HCT116 (cell line): Measurements from ENCODE around the gene IMMP2L. TPM values are rescaled to one million over a fixed set of nuclear protein-coding genes. Genes with fewer than 3 reads are reported as not detected.

Source experiments
- ATAC-seq: fragments of 200-7000 bp; cut with Tn5 transposase; 2 replicates; pipeline ENCODE4 v1.9.1; 2020; ENCODE audit warnings: mild to moderate bottlenecking, moderate library complexity
- BruUV-seq: library from RNA; stranded (reverse); fragments of 400-500 nt; replicated peaks from 2 replicates; lab custom pipeline; 2021; lab: Mats Ljungman, UMichigan
- CTCF ChIA-PET: fragments of 300-600 bp; sonication (Branson Sonifier 250); formaldehyde crosslinking; loops from one replicate; lab custom pipeline; 2021; ENCODE audit warnings: antibody characterized with exemption; lab: Charles Lee
- POLR2A ChIA-PET: fragments of 300-600, 350-600 bp; sonication (Branson Sonifier 250); formaldehyde crosslinking; loops from one replicate; lab custom pipeline; 2021; ENCODE audit warnings: antibody characterized with exemption; lab: Charles Lee
- RAD21 ChIA-PET, 2 experiments: fragments of 300-600 bp; sonication (Branson Sonifier 250); formaldehyde crosslinking; loops; one replicate each; lab custom pipeline; 2023; ENCODE audit warnings: low total read pairs in 2 of 2; ENCODE audit not compliant: uncharacterized antibody in 2 of 2, unreplicated experiment in 2 of 2, low non-redundant PET in 1 of 2; lab: Charles Lee
- DNase-seq: peaks from one replicate; pipeline ENCODE4 v3.0.0-alpha.2; 2010; ENCODE audit warnings: low read depth, low spot score
- H2AFZ ChIP-seq: fragments of 200-600 bp; shearing (Covaris generic), sonication (generic); 2 replicates; pipeline ENCODE4 v1.6.1; 2017; ENCODE audit warnings: low read depth, mixed run types, mixed read lengths, antibody characterized with exemption, low read length; ENCODE audit not compliant: poor library complexity, severe bottlenecking
- H3K27ac ChIP-seq: 2 replicates; pipeline ENCODE4 v1.5.1; 2012; ENCODE audit warnings: low read depth, low read length
- H3K27me3 ChIP-seq: fragments of 200-600 bp; sonication (generic); 2 replicates; pipeline ENCODE4 v1.6.1; 2016; ENCODE audit warnings: mixed run types, low read length, mixed read lengths; ENCODE audit not compliant: insufficient read depth
- H3K36me3 ChIP-seq, 2 experiments: fragments of 200-500 bp in 1 of 2; fragments of 200-600 bp in 1 of 2; sonication (Bioruptor generic) in 1 of 2; sonication (generic) in 1 of 2; 2 replicates each; pipeline versions ENCODE4 v1.5.1 to v1.6.1; 2014 to 2016; ENCODE audit warnings: low read length in 2 of 2, inconsistent platforms in 1 of 2, mixed read lengths in 1 of 2, mixed run types in 1 of 2; ENCODE audit not compliant: insufficient read depth in 2 of 2, control insufficient read depth in 1 of 2
- H3K4me1 ChIP-seq, 2 experiments: fragments of 200-600 bp in 1 of 2; sonication (generic) in 1 of 2; 2 replicates each; pipeline versions ENCODE4 v1.5.1 to v1.6.1; 2012 to 2017; ENCODE audit warnings: low read length in 2 of 2, inconsistent platforms in 1 of 2, mild to moderate bottlenecking in 1 of 2, mixed read lengths in 1 of 2, mixed run types in 1 of 2, moderate library complexity in 1 of 2; ENCODE audit not compliant: insufficient read depth in 2 of 2, control insufficient read depth in 1 of 2
- H3K4me2 ChIP-seq: fragments of 200-600 bp; sonication (generic); 2 replicates; pipeline ENCODE4 v1.6.1; 2017; ENCODE audit warnings: mixed run types, low read length, mixed read lengths
- H3K4me3 ChIP-seq, 2 experiments: fragments of 200-600 bp in 1 of 2; sonication (generic) in 1 of 2; replicated peaks in 1 of 2; 2 replicates each; pipeline ENCODE4 v1.5.1; 2011 to 2016; ENCODE audit warnings: low read length in 2 of 2, control low read depth in 1 of 2, low read depth in 1 of 2, mild to moderate bottlenecking in 1 of 2, mixed read lengths in 1 of 2, mixed run types in 1 of 2
- H3K79me2 ChIP-seq: fragments of 200-600 bp; sonication (generic); 2 replicates; pipeline ENCODE4 v1.6.1; 2017; ENCODE audit warnings: mild to moderate bottlenecking, mixed run types, low read length, moderate library complexity, mixed read lengths; ENCODE audit not compliant: insufficient read depth
- H3K9ac ChIP-seq: fragments of 200-600 bp; sonication (generic); 2 replicates; pipeline ENCODE4 v1.6.1; 2016; ENCODE audit warnings: low read length, mixed read lengths
- H3K9me2 ChIP-seq: fragments of 200-600 bp; sonication (generic), shearing (Covaris generic); 2 replicates; pipeline ENCODE4 v1.6.1; 2017; ENCODE audit warnings: mixed run types, mild to moderate bottlenecking, moderate library complexity; ENCODE audit not compliant: insufficient read depth
- H3K9me3 ChIP-seq, 2 experiments: fragments of 200-500 bp in 1 of 2; fragments of 200-600 bp in 1 of 2; sonication (Bioruptor generic) in 1 of 2; sonication (generic) in 1 of 2; 2 replicates each; pipeline ENCODE4 v1.6.1; 2014 to 2017; ENCODE audit warnings: low read length in 2 of 2, mixed read lengths in 2 of 2, inconsistent platforms in 1 of 2, low read depth in 1 of 2, mild to moderate bottlenecking in 1 of 2, mixed run types in 1 of 2, moderate library complexity in 1 of 2; ENCODE audit not compliant: control insufficient read depth in 1 of 2, insufficient read depth in 1 of 2
- H4K20me1 ChIP-seq: fragments of 200-600 bp; sonication (generic), shearing (Covaris generic); 2 replicates; pipeline ENCODE4 v1.6.1; 2017; ENCODE audit warnings: mixed run types, mild to moderate bottlenecking, moderate library complexity; ENCODE audit not compliant: insufficient read depth
- CEBPB ChIP-seq: IDR thresholded peaks from 2 replicates; pipeline ENCODE4 v1.6.1; 2012; ENCODE audit warnings: low read depth
- ELF1 ChIP-seq: IDR thresholded peaks from 2 replicates; pipeline ENCODE4 v1.6.1; 2012; ENCODE audit warnings: low read depth, borderline replicate concordance
- EZH2 ChIP-seq: fragments of 200-600 bp; sonication (generic); IDR thresholded peaks from 2 replicates; pipeline ENCODE4 v1.6.1; 2017; ENCODE audit warnings: antibody characterized with exemption, mixed run types
- EZH2phosphoT487 ChIP-seq: fragments of 200-600 bp; IDR thresholded peaks from 2 replicates; pipeline ENCODE4 v1.6.1; 2018; ENCODE audit warnings: antibody characterized with exemption, borderline replicate concordance
- FOSL1 ChIP-seq: IDR thresholded peaks from 2 replicates; pipeline ENCODE4 v1.6.1; 2012; ENCODE audit warnings: low read depth
- JUND ChIP-seq: IDR thresholded peaks from 2 replicates; pipeline ENCODE4 v1.6.1; 2012
- MAX ChIP-seq: IDR thresholded peaks from 2 replicates; pipeline ENCODE4 v1.6.1; 2012
- POLR2AphosphoS5 ChIP-seq: IDR thresholded peaks from 2 replicates; pipeline ENCODE4 v1.6.1; 2011; ENCODE audit warnings: mild to moderate bottlenecking, low read depth, low read length, moderate library complexity
- SIN3A ChIP-seq: IDR thresholded peaks from 2 replicates; pipeline ENCODE4 v1.6.1; 2012; ENCODE audit warnings: low read depth
- SP1 ChIP-seq: IDR thresholded peaks from 2 replicates; pipeline ENCODE4 v1.6.1; 2012; ENCODE audit warnings: low read depth
- SRF ChIP-seq: IDR thresholded peaks from 2 replicates; pipeline ENCODE4 v1.6.1; 2012; ENCODE audit warnings: low read depth
- TCF7L2 ChIP-seq: IDR thresholded peaks from 2 replicates; pipeline ENCODE4 v1.7.0; 2011; ENCODE audit warnings: borderline replicate concordance, inconsistent platforms; ENCODE audit not compliant: insufficient read depth, insufficient read length; ENCODE audit errors: extremely low read depth
- ZNF274 ChIP-seq: fragments of 200-500 bp; sonication (Bioruptor generic); IDR thresholded peaks from 2 replicates; pipeline ENCODE4 v1.6.1; 2014; ENCODE audit warnings: mild to moderate bottlenecking, low read depth, low read length, inconsistent platforms
- intact Hi-C: fragments of 100-400 bp; cut with micrococcal nuclease; formaldehyde crosslinking; loops from 2 replicates; pipeline ENCODE4 v1.10.0; 2022
- total RNA-seq: library from RNA; stranded (reverse); gene quantifications from one replicate; pipeline ENCODE4 v1.2.1, GENCODE V29; 2021; ENCODE audit not compliant: unreplicated experiment
- TF ChIP-seq, protein P1 (sequence below): IDR thresholded peaks from 2 replicates; pipeline ENCODE4 v1.6.1; 2011; ENCODE audit warnings: mild to moderate bottlenecking, low read length, moderate library complexity; ENCODE audit not compliant: insufficient replicate concordance; ENCODE audit errors: extremely low read depth
- TF ChIP-seq, protein P2 (sequence below): IDR thresholded peaks from 2 replicates; pipeline ENCODE4 v1.6.1; 2012; ENCODE audit warnings: low read depth

Gene IMMP2L
- total RNA-seq, 1 experiment from 2014 or later: 21.1 TPM

GRCh38 chr7:110988890-110989501, 573.3 kb downstream of the IMMP2L start:
- Histone ChIP-seq H3K9me3 (no peaks in the 10 kb centered on the region), H3K4me2 (no peak overlapping the region), H2AFZ (no peak overlapping the region), H3K9me2 (no peaks in the 10 kb centered on the region), H3K9ac (no peak overlapping the region), H3K79me2 (no peaks in the 10 kb centered on the region), H3K27ac (no peak overlapping the region), H3K27me3 (no peaks in the 10 kb centered on the region), H3K4me1 (no peaks in the 10 kb centered on the region), H3K36me3 (no peaks in the 10 kb centered on the region), H4K20me1 (no peaks in the 10 kb centered on the region), H3K4me3 (no peak overlapping the region)
- ChIA-PET CTCF (no interaction called here), RAD21 (no interaction called here), POLR2A (no interaction called here)
- intact Hi-C loops: no loop called here
- BruUV-seq: no TSS peak
- DNase-seq (no peak), ATAC-seq (no peak)
- TF ChIP-seq ELF1 (no peak), ZNF274 (no peak), SIN3A (no peak)

DNA sequence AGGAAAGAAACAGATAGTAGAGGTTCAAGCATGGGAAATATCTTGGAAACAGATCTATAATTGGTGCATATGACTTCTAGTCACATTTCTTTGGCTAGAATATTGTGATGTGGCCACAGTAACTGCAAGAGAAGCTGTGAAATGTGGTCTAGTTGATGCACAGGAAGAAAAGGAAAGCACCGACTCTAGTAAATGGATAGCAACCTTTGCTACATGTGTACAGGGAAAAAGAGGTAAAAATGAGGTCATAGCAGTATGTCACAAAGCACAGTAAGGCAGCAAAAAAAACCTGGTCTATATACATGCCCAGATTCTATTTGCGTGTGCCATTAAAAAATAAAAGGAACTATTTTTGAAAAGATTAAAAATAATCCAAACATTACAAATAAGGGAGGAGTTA, 573.9 kb downstream of the IMMP2L start:
- Histone ChIP-seq H3K4me3 (no peak overlapping the region), H3K4me2 (no peak overlapping the region), H4K20me1 (no peaks in the 10 kb centered on the region), H3K79me2 (no peaks in the 10 kb centered on the region), H3K36me3 (no peaks in the 10 kb centered on the region)
- no peak for ATAC-seq
- CTCF ChIA-PET: no interaction called here
- TF ChIP-seq JUND (no peak), ZNF274 (no peak), EZH2phosphoT487 (no peak), SP1 (no peak), EZH2 (no peak), FOSL1 (no peak), CEBPB (no peak), TCF7L2 (no peak), POLR2AphosphoS5 (no peak), MAX (no peak), SRF (no peak)
- TF ChIP-seq, protein P1, sequence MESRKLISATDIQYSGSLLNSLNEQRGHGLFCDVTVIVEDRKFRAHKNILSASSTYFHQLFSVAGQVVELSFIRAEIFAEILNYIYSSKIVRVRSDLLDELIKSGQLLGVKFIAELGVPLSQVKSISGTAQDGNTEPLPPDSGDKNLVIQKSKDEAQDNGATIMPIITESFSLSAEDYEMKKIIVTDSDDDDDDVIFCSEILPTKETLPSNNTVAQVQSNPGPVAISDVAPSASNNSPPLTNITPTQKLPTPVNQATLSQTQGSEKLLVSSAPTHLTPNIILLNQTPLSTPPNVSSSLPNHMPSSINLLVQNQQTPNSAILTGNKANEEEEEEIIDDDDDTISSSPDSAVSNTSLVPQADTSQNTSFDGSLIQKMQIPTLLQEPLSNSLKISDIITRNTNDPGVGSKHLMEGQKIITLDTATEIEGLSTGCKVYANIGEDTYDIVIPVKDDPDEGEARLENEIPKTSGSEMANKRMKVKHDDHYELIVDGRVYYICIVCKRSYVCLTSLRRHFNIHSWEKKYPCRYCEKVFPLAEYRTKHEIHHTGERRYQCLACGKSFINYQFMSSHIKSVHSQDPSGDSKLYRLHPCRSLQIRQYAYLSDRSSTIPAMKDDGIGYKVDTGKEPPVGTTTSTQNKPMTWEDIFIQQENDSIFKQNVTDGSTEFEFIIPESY: no peak
- TF ChIP-seq, protein P2, sequence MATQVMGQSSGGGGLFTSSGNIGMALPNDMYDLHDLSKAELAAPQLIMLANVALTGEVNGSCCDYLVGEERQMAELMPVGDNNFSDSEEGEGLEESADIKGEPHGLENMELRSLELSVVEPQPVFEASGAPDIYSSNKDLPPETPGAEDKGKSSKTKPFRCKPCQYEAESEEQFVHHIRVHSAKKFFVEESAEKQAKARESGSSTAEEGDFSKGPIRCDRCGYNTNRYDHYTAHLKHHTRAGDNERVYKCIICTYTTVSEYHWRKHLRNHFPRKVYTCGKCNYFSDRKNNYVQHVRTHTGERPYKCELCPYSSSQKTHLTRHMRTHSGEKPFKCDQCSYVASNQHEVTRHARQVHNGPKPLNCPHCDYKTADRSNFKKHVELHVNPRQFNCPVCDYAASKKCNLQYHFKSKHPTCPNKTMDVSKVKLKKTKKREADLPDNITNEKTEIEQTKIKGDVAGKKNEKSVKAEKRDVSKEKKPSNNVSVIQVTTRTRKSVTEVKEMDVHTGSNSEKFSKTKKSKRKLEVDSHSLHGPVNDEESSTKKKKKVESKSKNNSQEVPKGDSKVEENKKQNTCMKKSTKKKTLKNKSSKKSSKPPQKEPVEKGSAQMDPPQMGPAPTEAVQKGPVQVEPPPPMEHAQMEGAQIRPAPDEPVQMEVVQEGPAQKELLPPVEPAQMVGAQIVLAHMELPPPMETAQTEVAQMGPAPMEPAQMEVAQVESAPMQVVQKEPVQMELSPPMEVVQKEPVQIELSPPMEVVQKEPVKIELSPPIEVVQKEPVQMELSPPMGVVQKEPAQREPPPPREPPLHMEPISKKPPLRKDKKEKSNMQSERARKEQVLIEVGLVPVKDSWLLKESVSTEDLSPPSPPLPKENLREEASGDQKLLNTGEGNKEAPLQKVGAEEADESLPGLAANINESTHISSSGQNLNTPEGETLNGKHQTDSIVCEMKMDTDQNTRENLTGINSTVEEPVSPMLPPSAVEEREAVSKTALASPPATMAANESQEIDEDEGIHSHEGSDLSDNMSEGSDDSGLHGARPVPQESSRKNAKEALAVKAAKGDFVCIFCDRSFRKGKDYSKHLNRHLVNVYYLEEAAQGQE: no peak
- TF ChIP-seq, all 23 proteins: peak for 0
- intact Hi-C loops: no loop called here
- BruUV-seq: no TSS peak
- Histone ChIP-seq H3K9me2 (no peaks in the 10 kb centered on the region), H3K27me3 (no peaks in the 10 kb centered on the region), H3K9me3 (no peaks in the 10 kb centered on the region), H3K9ac (no peak overlapping the region), H3K27ac (no peak overlapping the region), H3K4me1 (no peaks in the 10 kb centered on the region), H2AFZ (no peak overlapping the region)
- RAD21 ChIA-PET: no interaction called here
- no peak for DNase-seq
- POLR2A ChIA-PET: no interaction called here
